Testis (tissue), 5 donors: ENCODE results near the gene DLEC1. TPM values are rescaled to one million over a fixed set of nuclear protein-coding genes. Genes with fewer than 3 reads are reported as not detected.

Experiments used
- DNase-seq: peaks from one replicate; pipeline ENCODE4 v3.0.0-alpha.2; 2019
- H3K27ac ChIP-seq, 2 donors: fragments of 200-600 bp; sonication (generic); one replicate each; pipeline ENCODE4 v1.5.1; 2019
- H3K27me3 ChIP-seq: fragments of 200-600 bp; sonication (generic); one replicate; pipeline ENCODE4 v1.5.1; 2019
- H3K36me3 ChIP-seq: fragments of 200-600 bp; sonication (generic); one replicate; pipeline ENCODE4 v1.5.1; 2017; ENCODE audit warnings: low read depth; ENCODE audit errors: missing control alignments
- H3K4me1 ChIP-seq: fragments of 200-600 bp; sonication (generic); one replicate; pipeline ENCODE4 v1.5.1; 2019
- H3K4me3 ChIP-seq, 2 donors: fragments of 200-600 bp; sonication (generic); one replicate each; pipeline ENCODE4 v1.5.1; 2017 to 2019
- H3K9me3 ChIP-seq: fragments of 200-600 bp; sonication (generic); one replicate; pipeline ENCODE4 v1.5.1; 2017
- CTCF ChIP-seq, 3 experiments: fragments of 450-650 bp in 2 of 3; fragments of 200-600 bp in 1 of 3; sonication (generic) in 1 of 3; IDR thresholded peaks; one replicate each; pipeline ENCODE4 v1.5.1; 2016 to 2019; ENCODE audit warnings: antibody characterized with exemption in 3 of 3, mild to moderate bottlenecking in 2 of 3, moderate library complexity in 1 of 3
- POLR2A ChIP-seq: fragments of 450-650 bp; IDR thresholded peaks from one replicate; pipeline ENCODE4 v1.6.1; 2017; ENCODE audit warnings: antibody characterized with exemption, mild to moderate bottlenecking, moderate library complexity
- WGBS, 2 donors: methylation state at CpG; one replicate each; pipeline ENCODE4 v1.1.5; 2018; 5-methylcytosine and 5-hydroxymethylcytosine counted together
- intact Hi-C: fragments of 100-400 bp; cut with DNase I; formaldehyde crosslinking; loops from one replicate; pipeline ENCODE4 v1.15.1; 2023; ENCODE audit warnings: low total_unique reads
- long read RNA-seq, 2 donors: transcript quantifications; one replicate each; lab custom pipeline, GENCODE V29; 2026
- polyA plus RNA-seq: library from polyadenylated mRNA; stranded (reverse); fragments of 350-450 nt; fragmentation: Illumina TruSeq; extraction: RNeasy Lipid Tissue Mini Kit (QIAGEN cat#74804); gene quantifications from one replicate; pipeline ENCODE4 v1.2.3, GENCODE V29; 2014; ENCODE audit warnings: low read depth, low replicate concordance; ENCODE audit not compliant: insufficient read depth
- total RNA-seq, 2 donors: library from RNA; depleted of rRNA; stranded (reverse); fragments of >200 nt; gene quantifications; one replicate each; pipeline ENCODE4 v1.2.3, GENCODE V29; 2016

DLEC1 gene
- 10 to 100 TPM; 32.3 to 40.8 TPM for total RNA-seq
- 36.9 TPM for polyA plus RNA-seq
- long read RNA-seq, donor 1, partial matches to known transcripts, result 54 of 54 reads
- long read RNA-seq, donor 1, other reads (novel, unspliced or antisense), result 0 of 54 reads
- long read RNA-seq, donor 2, partial matches to known transcripts, result 16 of 16 reads
- long read RNA-seq, donor 2, other reads (novel, unspliced or antisense), result 0 of 16 reads

GRCh38 chr3:38039101-38039898 is at the start of gene DLEC1:
DLEC1 (plus strand) TSS chr3:38039208; CDS start chr3:38039226, 18 bp downstream.
- Histone ChIP-seq H3K4me3 (peak within 1 kb of the TSS; percentile 55 to 63), H3K9me3 (no peaks in the 10 kb centered on the region), H3K4me1 (peaks cover 12% of the 10 kb centered on the region), H3K27ac (peak within 1 kb of the TSS; percentile 57 to 74), H3K27me3 (no peaks in the 10 kb centered on the region), H3K36me3 (no peaks in the 10 kb centered on the region)
- intact Hi-C loops, result no loop called here
- peak; percentile 90 for DNase-seq
- TF ChIP-seq CTCF (IDR thresholded peaks at IDR 0.05) (no peak), POLR2A (no peak)
- WGBS, 2 donors, result 2 to 3% methylated on average over 35 to 65 of the region's 67 CpGs

- DNase-seq, result peak; percentile 4
- no peak for TF ChIP-seq CTCF (IDR thresholded peaks at IDR 0.05)
- TF ChIP-seq POLR2A, result no peak
- Histone ChIP-seq H3K27ac (no peak overlapping the region), H3K36me3 (no peaks in the 10 kb centered on the region), H3K27me3 (no peaks in the 10 kb centered on the region), H3K9me3 (no peaks in the 10 kb centered on the region), H3K4me3 (no peak overlapping the region), H3K4me1 (peaks cover 14% of the 10 kb centered on the region)
- intact Hi-C loops, result no loop called here
- 83 to 97% methylated on average over 4 to 7 of the region's 7 CpGs for WGBS, 2 donors
Observed at GRCh38 chr3:37989821-37990480, 49.1 kb upstream of the DLEC1 start.

GRCh38 chr3:37990527-37990926 is 48.5 kb upstream of the DLEC1 start, which contains the start of gene VILL:
VILL (plus strand) TSS chr3:37990786; CDS start chr3:37993673, 2,887 bp downstream.
- WGBS, 2 donors, result 87 to 100% methylated on average over 1 to 10 of the region's 10 CpGs
- Histone ChIP-seq H3K4me1 (peaks cover 14% of the 10 kb centered on the region), H3K27me3 (no peaks in the 10 kb centered on the region), H3K4me3 (no peak within 1 kb of the TSS), H3K9me3 (no peaks in the 10 kb centered on the region), H3K27ac (no peak within 1 kb of the TSS), H3K36me3 (no peaks in the 10 kb centered on the region)
- no peak for DNase-seq
- TF ChIP-seq POLR2A, result no peak
- no peak for TF ChIP-seq CTCF (IDR thresholded peaks at IDR 0.05)
- intact Hi-C loops, result no loop called here

GRCh38 chr3:37991109-37991508 is 47.9 kb upstream of the DLEC1 start:
- WGBS, 2 donors, result 64 to 73% methylated on average over 6 of the region's 6 CpGs
- no peak overlapping the region for H3K27ac ChIP-seq
- TF ChIP-seq POLR2A, result no peak
- no peak for TF ChIP-seq CTCF (IDR thresholded peaks at IDR 0.05)
- H3K9me3 ChIP-seq, result no peaks in the 10 kb centered on the region
- peaks cover 14% of the 10 kb centered on the region for H3K4me1 ChIP-seq
- H3K27me3 ChIP-seq, result no peaks in the 10 kb centered on the region
- H3K36me3 ChIP-seq, result no peaks in the 10 kb centered on the region
- DNase-seq, result no peak
- intact Hi-C loops, result no loop called here
- no peak overlapping the region for H3K4me3 ChIP-seq
